Osteocyte (in vitro differentiated cells): ENCODE data around the gene OPCML. TPM values are rescaled to one million over a fixed set of nuclear protein-coding genes. Genes with fewer than 3 reads are reported as not detected.

Experiments
- DNase-seq: peaks from one replicate; pipeline ENCODE4 v3.0.0; 2021; ENCODE audit warnings: mixed read lengths; ENCODE audit not compliant: unreplicated experiment; ENCODE audit errors: extremely low spot score
- H3K27ac Mint-ChIP-seq: one replicate; pipeline ENCODE4 v1.8.0; 2021; ENCODE audit warnings: mild to moderate bottlenecking, mixed read lengths; ENCODE audit not compliant: unreplicated experiment
- H3K27me3 Mint-ChIP-seq: one replicate; pipeline ENCODE4 v1.8.0; 2021; ENCODE audit warnings: mixed read lengths; ENCODE audit not compliant: unreplicated experiment
- H3K36me3 Mint-ChIP-seq: one replicate; pipeline ENCODE4 v1.8.0; 2021; ENCODE audit warnings: mixed read lengths; ENCODE audit not compliant: unreplicated experiment
- H3K4me1 Mint-ChIP-seq: one replicate; pipeline ENCODE4 v1.8.0; 2021; ENCODE audit warnings: mixed read lengths; ENCODE audit not compliant: unreplicated experiment
- H3K4me3 Mint-ChIP-seq: one replicate; pipeline ENCODE4 v1.8.0; 2021; ENCODE audit warnings: mild to moderate bottlenecking, moderate library complexity, mixed read lengths; ENCODE audit not compliant: unreplicated experiment
- H3K9me3 Mint-ChIP-seq: one replicate; pipeline ENCODE4 v1.8.0; 2021; ENCODE audit warnings: mixed read lengths; ENCODE audit not compliant: unreplicated experiment
- CTCF ChIP-seq: fragments of 200-600 bp; sonication (generic); IDR thresholded peaks from 2 replicates; pipeline ENCODE4 v1.5.0; 2021; ENCODE audit warnings: antibody characterized with exemption, mild to moderate bottlenecking, moderate library complexity
- total RNA-seq: library from RNA; stranded (reverse); gene quantifications from 2 replicates; pipeline ENCODE4 v1.2.1, GENCODE V29; 2021

OPCML gene
- total RNA-seq, 1 donor from 2014 or later: 0.11 TPM

- TF ChIP-seq CTCF: no peak
- Mint-ChIP-seq H3K4me1 (no peaks in the 10 kb centered on the region), H3K4me3 (no peak overlapping the region), H3K27me3 (no peaks in the 10 kb centered on the region), H3K36me3 (no peaks in the 10 kb centered on the region), H3K9me3 (peaks cover 3% of the 10 kb centered on the region), H3K27ac (no peak overlapping the region)
- DNase-seq: no peak
Measured at GRCh38 chr11:133107763-133108162, 424.5 kb downstream of the OPCML start.

- Mint-ChIP-seq H3K27ac (no peak overlapping the region), H3K4me3 (no peak overlapping the region), H3K4me1 (no peaks in the 10 kb centered on the region), H3K36me3 (no peaks in the 10 kb centered on the region), H3K9me3 (no peaks in the 10 kb centered on the region), H3K27me3 (no peaks in the 10 kb centered on the region)
- no peak for DNase-seq
- no peak for TF ChIP-seq CTCF
Measured at GRCh38 chr11:133107136-133107535, 425.2 kb downstream of the OPCML start.

GRCh38 chr11:133106417-133106816 is 425.9 kb downstream of the OPCML start:
- no peak for TF ChIP-seq CTCF
- no peaks in the 10 kb centered on the region for H3K9me3 Mint-ChIP-seq
- H3K27me3 Mint-ChIP-seq: no peaks in the 10 kb centered on the region
- H3K27ac Mint-ChIP-seq: no peak overlapping the region
- no peak for DNase-seq
- no peaks in the 10 kb centered on the region for H3K4me1 Mint-ChIP-seq
- H3K36me3 Mint-ChIP-seq: no peaks in the 10 kb centered on the region
- no peak overlapping the region for H3K4me3 Mint-ChIP-seq

- Mint-ChIP-seq H3K4me3 (no peak overlapping the region), H3K9me3 (no peaks in the 10 kb centered on the region), H3K27ac (no peak overlapping the region), H3K27me3 (no peaks in the 10 kb centered on the region), H3K36me3 (no peaks in the 10 kb centered on the region), H3K4me1 (no peaks in the 10 kb centered on the region)
- TF ChIP-seq CTCF: no peak
- no peak for DNase-seq
Measured at GRCh38 chr11:133104009-133104744, 428.1 kb downstream of the OPCML start.

GRCh38 chr11:133096981-133097380 is 435.3 kb downstream of the OPCML start:
- no peak overlapping the region for H3K27ac Mint-ChIP-seq

More at GRCh38 chr11:133096981-133097380, 435.3 kb downstream of the OPCML start:
- Mint-ChIP-seq H3K4me1 (no peaks in the 10 kb centered on the region), H3K9me3 (peaks cover 9% of the 10 kb centered on the region), H3K4me3 (no peak overlapping the region), H3K36me3 (no peaks in the 10 kb centered on the region), H3K27me3 (peaks cover 2% of the 10 kb centered on the region)
- no peak for TF ChIP-seq CTCF
- no peak for DNase-seq
